Dermis microvascular lymphatic vessel endothelial cell (primary cell): ENCODE data around the gene BCL7B. TPM values are rescaled to one million over a fixed set of nuclear protein-coding genes. Genes with fewer than 3 reads are reported as not detected.
"Not testable (repeated sequence)": the region's sequence is repeated elsewhere in the genome, so short reads cannot be mapped to it uniquely, and the experiment has no call there.

Experiments used
- DNase-seq, 2 donors: peaks; one replicate each; pipeline versions ENCODE4 v3.0.0 to v3.0.0-alpha.2; 2010; ENCODE audit warnings: low read depth in 2 of 2
- total RNA-seq: library from RNA; depleted of rRNA; stranded (reverse); fragments of >200 nt; gene quantifications from 2 replicates; pipeline ENCODE4 v1.2.1, GENCODE V29; 2014

The BCL7B gene
- total RNA-seq = 21.3 and 24.9 TPM in 2 replicates

DNA sequence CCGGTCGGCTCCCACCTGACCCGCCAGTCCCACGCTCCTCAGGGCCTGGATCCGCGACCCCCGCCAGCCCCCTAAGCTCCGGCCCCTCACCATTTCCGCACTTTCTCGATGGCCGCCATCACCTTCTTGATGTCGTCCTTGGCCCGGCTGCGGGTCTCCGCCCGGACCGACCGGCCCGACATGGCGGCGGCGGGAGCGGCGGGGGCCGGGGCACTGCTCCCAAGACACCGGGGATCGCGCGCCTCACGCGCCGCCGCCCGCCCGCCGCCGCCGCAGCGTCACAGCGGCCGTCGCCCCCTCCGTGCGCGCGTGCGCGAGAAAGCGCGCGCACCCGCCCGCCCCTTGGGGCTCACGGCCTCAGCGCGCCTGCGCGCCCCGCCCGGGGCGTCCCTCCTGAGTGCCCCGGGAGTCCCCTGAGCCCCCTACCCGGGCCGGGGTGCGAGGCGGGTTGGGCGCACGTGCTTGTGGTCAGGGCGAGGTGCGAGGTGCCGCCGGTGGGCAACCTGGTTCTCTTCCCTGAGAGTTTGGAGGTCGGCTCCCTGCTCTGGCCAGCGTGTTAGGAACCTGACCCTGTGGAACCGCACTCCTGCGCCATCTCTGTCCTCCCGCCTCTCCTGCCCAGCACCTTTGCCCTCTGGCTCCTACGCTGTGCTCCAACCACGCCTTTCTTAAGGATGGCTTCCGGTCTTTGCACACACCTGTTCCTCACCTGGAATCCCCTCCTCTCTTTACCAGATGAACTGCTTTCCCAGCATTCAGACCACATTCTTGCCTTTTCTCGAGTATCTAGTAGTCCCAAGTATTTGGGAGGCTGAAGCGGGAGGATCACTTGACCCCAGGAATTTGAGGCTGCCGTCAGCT lies at the start of gene BCL7B:
Gene BCL7B, minus strand, starts transcription at position 294 of the 861 bp plus-strand sequence. Its CDS starts 112 bp downstream, at position 182.
- peak in 1 of 2 donors; percentile 68 for DNase-seq

DNA sequence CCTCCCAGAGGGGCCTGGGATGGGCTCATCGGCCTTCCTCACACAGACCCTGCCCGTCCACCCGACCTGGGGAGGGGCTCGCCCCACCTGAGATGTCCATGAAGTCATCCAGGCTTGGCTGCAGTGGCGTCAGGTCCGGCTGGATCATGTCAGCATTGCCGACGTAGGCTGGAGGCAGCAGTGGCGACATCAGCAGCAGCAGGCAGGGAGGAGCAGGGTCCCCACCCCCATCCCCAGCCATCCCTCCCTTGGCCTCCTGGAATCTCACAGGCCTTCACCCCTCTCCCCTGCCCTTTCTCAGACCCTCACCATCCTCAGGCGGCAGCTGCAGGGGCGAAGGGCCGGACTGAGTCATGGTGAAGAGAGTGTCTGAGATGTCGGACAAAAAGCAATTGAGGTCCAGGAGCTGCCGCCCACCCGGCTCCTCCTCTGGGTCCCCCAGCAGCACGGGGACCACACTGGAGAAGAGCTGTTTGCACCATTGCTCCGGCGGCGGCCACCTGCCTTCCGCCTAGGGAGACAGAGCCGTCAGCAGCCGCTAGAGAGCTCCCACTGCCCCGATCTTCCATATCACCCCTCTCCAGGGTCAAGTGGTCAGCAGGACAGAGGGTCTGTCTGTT lies 48.2 kb upstream of the BCL7B start:
- no peak for DNase-seq

DNA sequence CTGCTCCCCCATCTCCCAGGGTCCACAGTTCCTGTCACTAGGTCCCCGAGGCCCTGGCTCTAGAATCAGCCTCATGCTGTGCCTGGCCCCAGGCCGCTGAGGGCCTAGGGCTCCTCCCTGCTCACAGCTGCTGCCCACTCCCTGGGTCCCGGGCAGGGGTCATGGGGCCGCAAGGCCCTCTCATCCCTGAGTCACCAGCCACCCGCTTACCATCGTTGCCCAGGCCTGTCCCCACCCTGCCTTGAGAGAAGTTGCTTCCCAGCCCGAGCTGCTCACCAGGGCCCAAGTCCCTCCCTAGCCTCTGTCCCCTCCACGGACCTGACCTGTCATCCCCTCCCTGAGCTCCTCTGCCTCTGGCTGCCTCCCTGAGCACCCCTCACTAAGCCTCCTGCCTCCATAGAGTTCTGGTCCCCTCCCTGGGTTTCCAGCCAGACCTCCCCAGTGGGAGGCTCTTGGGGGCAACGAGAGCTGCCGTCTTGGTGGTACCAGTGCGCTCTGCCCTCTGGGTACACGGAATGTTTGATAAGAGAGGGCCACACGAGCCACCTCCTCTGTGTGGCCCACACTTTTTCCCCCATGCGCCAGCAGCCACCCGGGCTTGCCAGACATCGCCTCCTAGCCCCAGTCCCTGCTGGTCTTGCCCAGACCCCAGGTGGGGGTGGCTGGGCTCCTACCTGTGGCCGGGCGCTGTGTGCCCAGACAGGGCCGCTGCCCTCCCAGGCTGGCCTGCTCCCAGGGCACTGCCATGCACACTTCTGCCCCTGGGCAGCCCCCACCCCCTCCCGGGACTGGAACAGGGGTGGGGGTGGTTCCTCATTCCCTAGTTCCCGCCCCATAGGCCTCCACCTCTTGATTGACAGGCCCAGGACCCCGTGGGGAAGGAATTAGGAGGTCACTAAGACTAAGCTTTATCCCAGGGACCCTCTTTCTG lies 45.5 kb upstream of the BCL7B start:
- DNase-seq = no peak

DNA sequence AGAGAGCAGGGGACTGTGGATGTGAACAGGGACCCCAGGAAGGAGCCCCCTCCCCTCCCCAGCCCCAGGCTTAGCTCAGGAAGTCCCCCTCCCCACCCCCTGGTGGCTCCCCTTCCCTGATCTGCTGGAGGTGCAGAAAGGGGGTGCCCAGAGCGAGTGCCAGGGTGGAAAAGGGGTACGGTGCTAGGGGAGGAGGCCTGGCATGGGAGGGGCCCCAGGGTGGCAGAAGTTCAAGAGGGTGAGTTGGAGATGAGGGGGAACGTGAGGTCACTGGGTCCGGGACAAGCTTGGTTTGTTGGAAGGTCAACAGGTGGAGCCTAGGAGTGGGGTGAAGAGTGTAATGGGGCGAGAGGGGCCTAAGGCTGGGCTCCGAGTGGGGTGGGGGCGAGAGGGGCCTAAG lies 42.4 kb upstream of the BCL7B start:
- no peak for DNase-seq

DNA sequence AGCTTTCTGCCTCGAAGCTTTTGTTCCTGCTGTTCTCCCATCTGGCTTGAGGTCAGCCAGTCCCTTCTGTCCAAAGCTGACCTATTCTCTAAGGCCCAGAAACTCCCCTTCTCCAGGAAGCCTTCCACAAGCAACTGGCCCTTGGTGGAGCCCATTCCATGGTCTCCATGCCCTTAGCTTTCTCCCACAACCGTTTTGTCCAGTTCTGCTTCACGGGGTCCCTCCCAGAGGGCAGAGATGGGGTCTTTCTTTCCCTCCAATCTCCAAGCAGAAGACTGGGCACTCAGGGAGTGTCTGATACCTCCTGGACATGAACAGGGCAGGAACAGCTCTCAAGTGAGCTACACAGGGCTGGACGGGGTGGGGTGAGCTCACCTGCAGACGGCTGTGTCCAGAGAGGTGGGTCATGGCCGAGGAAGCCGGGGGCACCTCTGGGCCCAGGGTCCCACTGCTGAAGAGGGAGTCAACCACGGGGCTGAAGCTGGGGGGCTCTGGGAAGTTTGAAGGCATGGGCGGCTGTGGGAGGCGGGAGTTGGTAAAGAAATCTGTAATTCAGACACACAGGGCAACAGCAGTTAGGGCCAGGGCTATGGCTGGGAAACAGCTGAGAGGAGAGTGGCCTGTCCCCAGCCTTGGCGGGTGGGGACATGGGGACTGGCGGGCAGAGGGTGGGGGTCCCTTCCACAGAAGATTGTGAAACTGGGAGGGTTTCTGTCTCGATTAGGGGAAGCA lies 41.8 kb upstream of the BCL7B start:
- no peak for DNase-seq

DNA sequence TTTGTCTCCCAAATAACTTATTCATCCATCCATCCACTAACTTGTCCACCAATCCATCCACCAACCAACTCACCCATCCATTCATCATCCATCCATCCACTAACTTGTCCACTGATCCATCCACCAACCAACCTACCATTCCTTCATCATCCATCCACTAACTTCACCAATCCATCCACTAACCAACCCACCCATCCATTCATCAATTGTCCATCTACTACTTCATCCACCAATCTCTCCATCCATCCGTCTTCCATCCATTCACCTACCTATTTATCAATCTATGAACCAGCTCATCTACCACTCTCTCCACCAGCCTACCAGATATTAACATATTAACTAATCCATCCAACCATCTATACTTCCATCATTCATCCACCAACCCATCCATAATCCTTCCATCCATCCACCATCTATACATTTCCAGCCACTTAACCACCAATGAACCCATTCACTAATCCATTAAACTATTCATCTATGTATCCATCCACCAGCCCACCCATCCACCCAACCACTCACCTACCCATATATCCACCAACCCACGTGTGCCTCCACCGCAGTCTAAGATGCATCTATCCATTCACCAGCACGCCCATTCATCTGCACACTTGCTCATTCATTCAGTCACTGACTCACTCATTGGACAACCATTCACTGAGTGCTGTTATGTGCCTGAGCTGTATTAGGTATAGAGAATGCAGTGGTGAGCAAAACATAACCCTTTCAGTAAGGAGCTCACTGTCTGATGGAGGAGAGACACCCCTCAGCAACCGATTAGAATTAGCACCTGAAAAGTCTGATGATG lies 40.7 kb upstream of the BCL7B start:
- no peak for DNase-seq

DNA sequence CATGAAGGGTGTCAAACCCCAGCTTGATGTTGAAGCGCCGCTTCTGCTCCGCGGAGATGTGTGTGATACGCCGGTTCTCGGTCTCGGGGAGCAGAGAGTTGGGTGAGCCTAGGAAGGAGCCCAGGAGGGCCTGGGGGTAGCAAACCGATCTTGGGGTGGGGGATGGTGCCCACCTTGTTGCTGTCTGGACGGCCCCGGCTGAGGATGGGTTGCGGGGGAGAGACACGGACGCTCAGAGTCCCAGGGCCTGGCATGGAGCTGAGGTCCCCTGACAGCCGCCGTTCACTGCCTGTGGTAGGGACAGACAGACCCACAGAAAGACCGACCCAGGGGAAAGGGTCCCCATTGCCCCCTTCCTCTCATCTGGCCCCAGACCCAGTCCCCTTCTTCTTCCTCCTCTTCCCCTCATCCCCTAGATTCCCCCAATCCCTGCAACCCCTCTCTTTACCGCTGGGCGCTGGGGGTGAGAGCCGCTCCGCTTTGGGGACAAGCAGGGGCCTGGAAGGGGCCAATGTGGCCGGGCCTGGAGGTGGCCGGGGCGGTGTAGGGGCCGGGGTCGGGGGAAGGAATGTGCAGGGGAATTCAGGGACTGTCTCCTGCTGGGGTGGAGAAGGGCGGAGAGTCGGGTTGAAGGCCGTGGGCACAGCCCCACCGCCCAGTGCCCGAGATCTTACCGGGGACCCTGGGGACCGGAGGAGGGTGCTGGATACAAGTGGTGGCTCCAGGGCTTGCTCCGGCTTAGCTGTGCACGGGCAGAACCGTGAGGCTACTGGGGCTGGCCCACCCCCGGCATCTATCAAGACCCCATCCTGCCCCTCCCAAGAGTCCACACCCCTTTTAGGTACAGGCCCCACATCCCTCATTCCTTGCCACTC lies 38.9 kb upstream of the BCL7B start:
- no peak for DNase-seq

DNA sequence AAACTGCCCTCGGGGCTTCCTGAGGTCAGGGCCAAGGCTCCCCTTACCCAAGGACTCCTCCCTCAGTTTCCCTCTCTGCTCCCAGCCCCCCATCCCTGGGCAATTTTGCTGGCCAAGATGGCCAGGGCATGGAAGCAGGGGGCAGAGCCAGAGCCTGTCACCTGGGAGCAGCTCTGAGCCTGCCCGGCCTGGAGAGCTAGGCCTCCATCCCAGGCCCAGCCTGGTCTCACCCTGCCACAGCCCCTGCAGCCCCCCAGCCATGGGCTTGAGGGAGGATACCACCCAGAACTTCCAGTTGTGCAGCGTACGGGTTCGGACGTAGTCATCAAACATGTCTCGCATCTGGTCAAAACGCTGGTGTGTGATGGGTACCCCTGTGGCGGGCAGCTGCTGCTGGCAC lies 37.9 kb upstream of the BCL7B start:
- no peak for DNase-seq

DNA sequence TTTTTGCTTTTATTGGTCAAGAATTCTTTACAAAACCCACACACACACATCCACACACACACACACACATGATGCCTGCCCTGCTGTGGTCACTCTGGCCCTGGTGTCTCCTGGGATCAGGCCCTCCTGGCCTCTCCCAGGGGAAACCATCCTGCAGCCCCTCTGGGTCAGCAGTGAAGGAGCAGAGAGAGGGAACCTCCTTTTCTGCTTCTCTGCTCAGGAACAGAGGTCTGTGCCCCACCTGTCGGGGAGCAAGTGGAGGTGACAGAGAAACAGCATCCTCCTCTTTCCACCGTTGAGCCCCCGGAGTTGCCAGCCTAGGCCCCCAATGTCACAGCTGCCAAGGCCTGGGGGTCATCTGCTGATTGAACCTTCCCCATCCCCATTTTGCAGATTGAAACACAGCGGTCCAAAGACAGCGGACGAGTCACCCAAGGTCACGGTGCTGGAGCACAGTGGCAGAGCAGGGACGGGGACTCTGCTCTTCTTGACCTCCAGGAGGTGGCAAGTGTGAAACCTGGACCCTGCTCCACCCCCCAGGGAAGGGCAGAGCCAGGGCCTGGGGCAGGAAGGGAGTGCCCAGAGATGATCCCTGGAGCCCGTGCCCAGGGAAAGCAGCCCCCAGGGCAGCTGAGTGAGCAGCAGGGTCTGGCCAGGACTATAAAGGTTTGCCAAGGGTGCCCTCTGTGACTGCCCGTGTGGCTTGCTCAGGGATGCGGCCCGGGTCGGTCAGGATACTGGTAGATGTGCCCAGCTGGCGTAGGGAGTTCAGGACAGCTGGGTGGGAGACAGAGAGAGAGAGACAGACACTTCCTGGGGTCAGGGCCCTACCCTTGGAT lies 35.9 kb upstream of the BCL7B start:
- DNase-seq = no peak

DNA sequence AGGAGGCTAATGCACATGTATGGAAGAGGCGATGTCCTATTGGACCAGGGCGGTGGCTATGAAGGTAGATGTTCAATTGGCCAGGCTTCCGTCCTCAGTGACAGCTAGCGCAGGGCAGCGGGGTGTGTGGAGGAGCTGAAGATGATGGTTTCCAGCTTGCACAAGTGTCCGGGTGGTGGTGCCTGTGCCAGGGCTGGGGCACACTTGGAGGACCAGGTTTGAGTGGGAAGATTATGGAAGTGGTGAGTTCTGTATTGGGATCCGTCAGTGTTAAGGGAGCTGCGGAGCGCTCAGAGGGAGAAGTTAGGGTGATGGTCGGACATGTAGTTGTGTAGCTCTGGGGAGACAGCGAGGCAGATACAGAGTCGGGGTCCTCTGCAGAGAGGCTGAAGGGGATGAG lies 29.4 kb upstream of the BCL7B start:
- no peak for DNase-seq

DNA sequence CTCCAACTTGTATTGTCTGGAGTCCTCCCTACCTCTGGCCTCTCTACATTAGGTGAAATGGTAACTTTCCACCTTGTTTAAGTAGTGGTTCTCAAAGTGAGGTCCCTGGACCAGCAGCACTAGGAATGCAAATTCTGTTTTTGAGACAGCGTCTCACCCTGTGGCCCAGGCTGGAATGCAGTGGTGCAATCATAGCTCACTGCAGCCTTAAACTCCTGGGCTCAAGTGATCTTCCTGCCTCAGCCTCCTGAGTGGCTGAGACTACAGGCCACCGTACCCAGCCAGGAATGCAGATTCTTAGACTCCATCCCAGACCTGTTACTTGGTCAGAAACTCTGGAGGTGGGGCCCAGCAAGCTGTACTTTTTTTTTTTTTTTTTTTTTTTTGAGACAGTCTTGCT lies 27.7 kb upstream of the BCL7B start:
- DNase-seq = no peak

DNA sequence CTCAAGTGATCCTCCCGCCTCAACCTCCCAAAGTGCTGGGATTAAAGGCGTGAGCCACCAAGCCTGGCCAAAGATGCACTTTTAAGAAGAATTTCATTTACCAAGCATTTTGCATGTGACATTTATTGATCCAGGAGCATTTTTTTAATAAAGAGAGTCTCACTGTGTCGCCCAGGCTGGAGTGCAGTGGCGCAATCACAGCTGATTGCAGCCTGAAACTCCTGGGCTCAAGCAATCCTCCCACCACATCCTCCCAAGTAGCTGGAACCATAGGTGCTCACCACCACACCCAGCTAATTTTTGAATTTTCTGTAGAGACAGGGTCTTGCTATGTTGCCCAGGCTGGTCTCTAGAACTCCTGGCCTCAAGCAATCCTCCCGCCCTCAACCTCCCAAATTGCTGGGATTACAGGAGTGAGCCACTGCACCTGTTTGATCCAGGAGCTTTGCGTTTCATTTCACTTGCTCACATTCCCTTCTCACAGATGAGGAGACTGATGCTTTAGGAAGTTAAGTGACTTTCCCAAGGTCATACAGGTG lies 25.2 kb upstream of the BCL7B start:
- DNase-seq = no peak

DNA sequence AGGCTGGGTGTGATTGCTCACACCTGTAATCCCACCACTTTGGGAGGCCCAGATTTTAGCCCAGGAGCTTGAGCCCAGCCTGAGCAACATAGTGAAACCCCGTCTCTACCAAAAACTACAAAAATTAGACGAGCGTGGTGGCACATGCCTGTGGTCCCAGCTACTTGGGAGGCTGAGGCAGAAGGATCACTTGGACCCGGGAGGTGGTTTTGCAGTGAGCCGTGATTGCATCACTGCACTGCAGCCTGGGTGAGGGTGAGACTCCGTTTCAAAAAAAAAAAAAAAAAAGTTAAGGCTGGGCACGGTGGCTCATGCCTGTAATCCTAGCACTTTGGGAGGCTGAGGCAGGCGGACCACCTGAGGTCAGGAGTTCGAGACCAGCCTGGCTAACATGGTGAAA lies 23.5 kb upstream of the BCL7B start:
- DNase-seq = not testable (repeated sequence)

DNA sequence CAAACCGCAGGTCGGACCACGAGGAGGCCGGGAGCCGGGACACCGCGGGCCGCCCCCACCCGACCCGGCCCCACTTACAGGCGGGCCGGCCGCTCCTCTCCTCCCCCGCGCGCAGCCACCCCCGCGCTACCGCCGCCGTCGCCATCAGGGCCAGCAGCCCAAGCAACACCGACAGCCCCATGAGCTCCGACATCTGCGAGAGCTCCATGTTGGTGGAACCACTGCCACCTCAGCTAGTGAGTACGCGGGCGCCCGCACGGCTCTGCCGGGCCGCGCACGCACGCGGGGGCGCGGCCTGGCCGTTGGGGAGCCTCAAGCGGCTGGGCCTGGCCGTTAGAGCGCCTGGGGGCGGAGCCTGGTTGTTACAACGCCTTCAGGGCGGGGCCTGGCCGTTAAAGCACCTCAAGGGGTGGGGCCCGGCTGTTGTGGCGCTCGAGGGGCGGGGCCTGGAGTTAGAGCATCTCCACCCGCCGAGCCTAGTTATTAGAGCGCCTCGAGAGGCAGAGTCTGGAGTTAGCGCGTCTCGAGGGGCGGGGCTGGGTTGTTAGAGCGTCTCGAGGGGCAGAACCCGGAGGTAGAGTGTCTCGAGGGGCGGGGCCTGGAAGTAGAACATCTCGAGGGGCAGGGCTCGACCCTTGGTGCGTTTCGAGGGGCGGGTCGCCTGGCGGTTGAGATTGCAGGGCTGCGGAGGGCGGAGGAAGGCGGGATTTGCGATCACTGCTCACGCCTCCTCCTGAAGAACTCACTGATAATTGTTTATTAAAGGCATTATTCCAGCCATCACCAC lies 21.0 kb upstream of the BCL7B start, which contains the start of gene TBL2:
Gene TBL2, minus strand, starts transcription at position 238 of the 787 bp plus-strand sequence. Its CDS starts 30 bp downstream, at position 208.
- DNase-seq = peak; percentile 93 to 99

DNA sequence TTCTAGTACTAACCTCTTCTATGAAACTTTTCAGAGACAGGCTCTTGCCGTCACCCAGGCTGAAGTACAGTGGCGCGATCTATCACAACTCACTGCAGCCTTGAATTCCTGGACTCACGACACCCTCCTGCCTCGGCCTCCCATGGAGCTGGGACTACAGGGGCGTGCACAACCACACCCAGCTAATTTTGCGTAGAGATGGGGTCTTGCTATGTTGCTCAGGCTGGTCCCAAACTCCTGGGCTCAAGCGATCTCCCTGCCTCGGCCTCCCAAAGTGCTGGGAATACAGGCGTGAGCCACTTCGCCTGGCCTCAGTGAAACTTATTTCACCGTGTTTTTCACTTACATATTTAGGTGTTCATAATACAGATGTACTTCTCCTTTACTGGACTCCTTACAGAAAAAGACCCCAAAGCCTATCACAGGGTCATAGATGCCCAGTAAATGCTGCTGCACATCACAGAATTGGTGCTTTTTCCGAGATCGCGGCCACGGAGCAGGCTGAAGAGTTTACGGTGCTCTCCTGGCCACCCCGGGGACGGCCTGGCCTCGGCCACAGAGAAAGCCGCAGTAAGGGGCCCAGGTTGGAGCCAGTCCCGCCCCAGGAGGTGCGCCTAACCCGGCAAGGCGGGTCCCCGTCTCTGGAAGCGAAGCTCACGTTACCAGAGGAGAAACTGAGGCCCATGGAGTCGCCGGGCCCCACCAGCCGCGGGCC lies 20.3 kb upstream of the BCL7B start:
- DNase-seq = peak in 1 of 2 donors; percentile 31

DNA sequence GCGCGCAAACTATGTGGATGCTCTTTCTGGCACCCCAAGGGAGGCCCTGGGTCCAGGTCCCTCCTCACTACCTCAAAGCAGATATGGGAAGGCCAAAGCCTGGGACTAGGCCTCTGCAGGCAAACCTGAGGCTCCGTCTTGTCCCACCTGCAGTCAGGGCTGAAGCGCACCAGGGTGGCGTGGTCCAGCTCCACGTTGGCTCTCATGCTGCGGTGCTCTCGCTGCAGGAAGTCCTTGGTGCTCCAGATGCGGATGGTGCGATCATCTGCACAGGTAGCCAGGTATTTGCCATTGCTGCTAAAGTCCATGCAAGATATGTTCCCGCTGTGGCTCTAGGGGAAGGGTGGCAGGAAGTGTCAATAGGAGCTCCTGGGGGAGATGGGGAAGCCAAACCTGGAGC lies 16.3 kb upstream of the BCL7B start:
- no peak for DNase-seq

DNA sequence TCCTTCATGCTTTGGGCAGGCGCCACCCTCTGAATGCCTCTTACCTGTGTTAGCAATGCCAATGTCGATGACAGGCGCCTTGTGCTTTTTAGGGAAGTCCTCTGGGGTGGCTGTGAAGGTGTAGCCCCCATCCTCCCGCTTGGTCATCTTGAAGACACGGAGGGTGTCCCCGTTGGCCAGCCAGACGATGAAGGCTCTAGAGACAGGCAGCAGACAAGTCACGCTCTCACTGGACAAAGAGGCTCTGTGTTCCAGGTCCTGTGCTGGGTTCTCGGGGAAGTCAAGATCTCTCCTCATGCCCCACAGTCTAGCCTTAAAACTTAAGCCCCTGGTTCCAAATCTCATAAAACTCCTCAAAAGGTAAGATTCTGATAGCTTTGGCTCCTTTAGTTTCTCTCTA lies 15.8 kb upstream of the BCL7B start:
- no peak for DNase-seq
